Measurements from ENCODE around the gene HIVEP1.

DNA sequence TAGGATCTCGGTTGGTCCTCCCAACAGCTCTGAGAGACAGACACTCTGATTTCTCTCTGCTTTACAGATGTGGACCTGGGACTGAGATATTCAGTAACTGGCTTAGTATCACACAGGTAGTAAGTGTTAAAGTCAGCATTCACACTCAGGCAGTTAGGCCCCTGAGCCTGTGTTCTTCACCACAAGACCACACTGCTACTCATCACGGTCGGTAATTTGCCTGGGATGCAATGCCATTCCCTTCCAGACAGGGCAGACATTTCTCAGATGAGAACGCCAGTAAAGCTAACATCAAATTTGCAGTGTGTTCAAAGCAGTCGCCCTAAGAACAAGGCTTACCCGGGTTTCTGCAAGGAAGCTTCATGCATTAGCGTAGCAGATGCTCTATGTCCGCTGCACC is 39.8 kb upstream of the HIVEP1 start:
- TF ChIP-seq CTCF (IDR thresholded peaks at IDR 0.05; ENCODE audit: control extremely low read depth in 1 of 3, insufficient read depth in 1 of 3, low read depth in 1 of 3, low read length in 3 of 3), result no peak
- TF ChIP-seq EP300 (IDR thresholded peaks at IDR 0.05; ENCODE audit: borderline replicate concordance in 1 of 2, low read depth in 2 of 2, low read length in 2 of 2), result no peak
- TF ChIP-seq YY1 (IDR thresholded peaks at IDR 0.05; ENCODE audit: low read depth, low read length), result no peak
